Measurements from ENCODE around the gene SNRPB.
A peak's percentile ranks its signal among the peaks of the same experiment; 100 is the strongest.

Gene SNRPB

DNA sequence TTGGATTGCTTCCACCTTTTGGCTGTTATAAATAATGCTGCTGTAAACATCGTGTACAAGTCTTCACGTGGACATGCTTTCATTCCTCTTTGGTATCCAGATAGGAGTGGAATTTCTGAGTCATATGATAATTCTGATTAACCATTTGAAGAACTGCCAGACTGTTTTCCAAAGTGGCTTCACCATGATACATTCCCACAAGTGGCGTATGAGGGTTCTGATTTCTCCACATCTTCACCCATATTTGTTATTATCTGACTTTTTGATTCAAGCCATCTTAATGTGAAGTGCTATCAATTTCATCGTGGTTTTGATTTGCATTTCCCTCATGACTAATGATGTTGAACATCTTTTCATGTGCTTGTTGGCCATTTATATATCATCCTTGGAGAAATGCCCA lies 2.9 kb upstream of the SNRPB start:
- no peak overlapping the region for H3K4me3 ChIP-seq (ENCODE audit: low read depth, low read length)
- TF ChIP-seq, protein P1, sequence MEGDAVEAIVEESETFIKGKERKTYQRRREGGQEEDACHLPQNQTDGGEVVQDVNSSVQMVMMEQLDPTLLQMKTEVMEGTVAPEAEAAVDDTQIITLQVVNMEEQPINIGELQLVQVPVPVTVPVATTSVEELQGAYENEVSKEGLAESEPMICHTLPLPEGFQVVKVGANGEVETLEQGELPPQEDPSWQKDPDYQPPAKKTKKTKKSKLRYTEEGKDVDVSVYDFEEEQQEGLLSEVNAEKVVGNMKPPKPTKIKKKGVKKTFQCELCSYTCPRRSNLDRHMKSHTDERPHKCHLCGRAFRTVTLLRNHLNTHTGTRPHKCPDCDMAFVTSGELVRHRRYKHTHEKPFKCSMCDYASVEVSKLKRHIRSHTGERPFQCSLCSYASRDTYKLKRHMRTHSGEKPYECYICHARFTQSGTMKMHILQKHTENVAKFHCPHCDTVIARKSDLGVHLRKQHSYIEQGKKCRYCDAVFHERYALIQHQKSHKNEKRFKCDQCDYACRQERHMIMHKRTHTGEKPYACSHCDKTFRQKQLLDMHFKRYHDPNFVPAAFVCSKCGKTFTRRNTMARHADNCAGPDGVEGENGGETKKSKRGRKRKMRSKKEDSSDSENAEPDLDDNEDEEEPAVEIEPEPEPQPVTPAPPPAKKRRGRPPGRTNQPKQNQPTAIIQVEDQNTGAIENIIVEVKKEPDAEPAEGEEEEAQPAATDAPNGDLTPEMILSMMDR (IDR thresholded peaks at IDR 0.05; ENCODE audit: insufficient read depth, low read depth, low read length, missing control alignments), result no peak
- DNase-seq (ENCODE audit: low read depth), result no peak

DNA sequence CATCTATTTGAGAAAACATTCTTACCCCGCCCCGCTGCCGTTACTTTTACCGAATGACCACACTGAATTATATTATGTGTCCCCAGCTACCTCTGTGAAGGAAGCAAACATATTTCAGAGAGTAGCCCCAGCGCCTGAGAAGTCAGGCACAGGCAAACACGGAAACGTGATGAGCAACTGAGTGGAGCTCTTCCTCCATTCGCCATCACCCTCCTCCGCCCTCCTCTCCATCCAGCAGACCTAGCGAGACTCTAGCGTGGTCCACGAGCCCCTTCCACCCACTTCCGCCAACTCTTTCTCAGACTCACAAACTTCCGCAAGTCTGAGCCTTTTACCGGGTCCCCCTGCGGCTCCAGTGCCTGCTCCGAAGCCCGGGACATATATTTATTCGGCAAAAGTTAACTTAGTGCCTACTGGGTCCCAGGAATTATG lies 582 bp downstream of the SNRPB start:
- TF ChIP-seq, protein P1 (IDR thresholded peaks at IDR 0.05; ENCODE audit: insufficient read depth, low read depth, low read length, missing control alignments), result no peak
- DNase-seq (ENCODE audit: low read depth), result peak; percentile 81
- H3K4me3 ChIP-seq (ENCODE audit: low read depth, low read length), result peak overlapping the region; percentile 96

DNA sequence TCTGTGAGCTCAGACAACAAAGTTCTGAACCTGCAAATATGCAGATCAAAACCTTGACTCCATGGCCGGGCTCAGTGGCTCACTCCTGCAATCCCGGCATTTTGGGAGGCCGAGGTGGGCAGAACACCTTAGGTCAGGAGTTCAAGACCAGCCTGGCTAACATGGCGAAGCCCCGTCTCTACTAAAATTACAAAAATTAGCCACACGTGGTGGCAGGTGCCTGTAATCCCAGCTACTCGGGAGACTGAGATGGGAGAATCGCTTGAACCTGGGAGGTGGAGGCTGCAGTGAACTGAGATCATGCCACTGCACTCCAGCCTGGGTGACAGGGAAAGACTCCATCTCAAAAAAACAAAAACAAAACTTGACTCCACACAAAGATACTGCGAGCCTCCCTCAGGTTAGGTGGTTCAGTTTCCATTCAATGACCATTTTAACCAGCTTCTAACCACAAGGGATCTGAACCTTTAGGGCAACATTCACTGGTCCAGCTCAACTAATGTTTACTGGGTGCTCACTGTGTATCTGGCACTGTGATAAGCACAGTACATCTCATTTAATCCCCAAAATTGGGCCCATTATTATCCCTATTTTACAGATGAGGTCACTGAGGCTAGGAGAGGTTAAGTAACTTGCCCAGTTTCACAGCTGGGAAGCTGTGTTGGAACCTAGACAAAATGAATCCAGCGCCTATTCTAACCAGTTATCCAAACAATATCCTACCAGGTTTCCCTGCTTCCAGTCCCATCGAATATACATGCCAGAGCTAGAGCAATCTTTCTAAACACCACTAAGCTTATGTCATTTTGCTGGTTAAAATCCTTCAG lies 1.8 kb downstream of the SNRPB start:
- TF ChIP-seq, protein P1 (IDR thresholded peaks at IDR 0.05; ENCODE audit: insufficient read depth, low read depth, low read length, missing control alignments), result no peak
- H3K4me3 ChIP-seq (ENCODE audit: low read depth, low read length), result peak overlapping the region; percentile 96
- DNase-seq (ENCODE audit: low read depth), result peak; percentile 15

DNA sequence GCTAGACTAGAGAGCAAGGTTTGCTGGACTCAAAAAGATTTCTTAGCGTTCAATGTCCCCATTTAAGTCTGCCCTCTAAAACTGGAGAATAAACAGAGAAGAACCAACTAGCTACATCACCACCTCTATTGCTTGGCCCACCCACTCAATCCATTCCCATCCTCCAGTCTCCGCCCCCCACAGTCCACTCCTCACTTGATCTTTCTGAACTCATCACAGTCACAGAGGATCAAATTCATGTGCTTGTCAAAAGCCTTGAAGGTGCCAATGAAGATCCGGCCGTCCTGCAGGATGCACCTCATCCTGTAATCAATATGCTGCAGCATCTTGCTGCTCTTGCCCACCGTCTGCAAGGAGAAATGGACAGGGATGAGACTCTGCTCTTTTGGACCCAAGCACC lies 3.2 kb downstream of the SNRPB start:
- no peak overlapping the region for H3K4me3 ChIP-seq (ENCODE audit: low read depth, low read length)
- TF ChIP-seq, protein P1 (IDR thresholded peaks at IDR 0.05; ENCODE audit: insufficient read depth, low read depth, low read length, missing control alignments), result no peak
- DNase-seq (ENCODE audit: low read depth), result no peak

DNA sequence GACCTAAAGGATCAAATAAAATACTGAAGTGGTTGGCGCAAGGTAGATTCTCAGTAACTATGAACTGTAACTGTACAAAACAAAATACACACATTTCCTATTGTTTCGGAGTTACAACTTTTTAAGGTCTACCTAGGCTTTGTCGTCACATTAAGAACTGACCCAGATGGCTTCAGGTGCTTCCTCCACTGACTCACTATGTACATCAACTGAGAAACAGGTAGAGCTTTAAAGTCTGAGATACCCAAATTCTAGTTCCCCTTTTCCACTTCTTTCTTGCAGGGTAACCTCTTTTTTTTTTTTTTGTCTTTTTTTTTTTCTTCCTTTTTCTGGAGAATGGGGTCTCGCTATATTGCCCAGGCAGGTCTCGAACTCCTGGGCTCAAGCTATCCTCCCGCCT lies 5.5 kb downstream of the SNRPB start:
- DNase-seq (ENCODE audit: low read depth), result no peak
- no peak overlapping the region for H3K4me3 ChIP-seq (ENCODE audit: low read depth, low read length)
- TF ChIP-seq, protein P1 (IDR thresholded peaks at IDR 0.05; ENCODE audit: insufficient read depth, low read depth, low read length, missing control alignments), result no peak

DNA sequence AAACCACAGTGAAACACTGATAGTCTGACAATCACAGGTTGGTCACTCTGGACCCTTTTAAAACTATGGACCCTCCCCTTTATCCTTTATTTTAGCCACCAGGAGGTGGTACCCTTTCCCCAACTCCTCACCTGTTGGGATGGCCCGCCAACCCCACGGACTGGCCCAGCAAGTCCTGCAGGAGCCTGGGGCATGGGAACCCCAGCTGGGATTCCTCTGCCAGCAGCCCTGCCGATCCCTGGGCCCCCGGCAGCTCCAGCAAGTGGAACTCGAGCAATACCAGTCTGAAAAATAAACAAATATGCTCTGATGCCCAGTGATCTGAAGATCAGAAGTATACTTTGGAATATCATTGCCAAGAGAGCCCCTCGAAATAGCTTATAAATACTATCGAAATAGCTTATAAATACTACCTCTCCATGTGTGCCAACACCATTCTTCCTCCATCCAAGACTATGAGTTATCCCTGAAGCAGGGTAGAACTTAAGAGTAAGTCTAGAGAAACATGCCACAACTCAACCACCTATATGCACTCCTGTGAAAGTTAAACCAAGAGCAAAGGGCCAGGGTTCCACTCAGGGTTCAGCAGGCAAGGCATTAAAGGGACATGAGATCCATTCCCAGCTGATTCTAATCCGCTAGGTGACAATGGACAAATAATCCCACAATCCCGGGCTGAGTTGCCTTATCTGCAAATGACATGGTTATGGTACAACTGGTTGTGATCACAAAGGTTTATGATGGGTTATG lies 6.8 kb downstream of the SNRPB start:
- no peak overlapping the region for H3K4me3 ChIP-seq (ENCODE audit: low read depth, low read length)
- TF ChIP-seq, protein P1 (IDR thresholded peaks at IDR 0.05; ENCODE audit: insufficient read depth, low read depth, low read length, missing control alignments), result no peak
- DNase-seq (ENCODE audit: low read depth), result no peak

All from GM12865 (cell line).